ENCODE measurements around the gene NEMP1.
"Not testable (repeated sequence)": the region's sequence is repeated elsewhere in the genome, so short reads cannot be mapped to it uniquely, and the experiment has no call there.

Gene NEMP1

DNA sequence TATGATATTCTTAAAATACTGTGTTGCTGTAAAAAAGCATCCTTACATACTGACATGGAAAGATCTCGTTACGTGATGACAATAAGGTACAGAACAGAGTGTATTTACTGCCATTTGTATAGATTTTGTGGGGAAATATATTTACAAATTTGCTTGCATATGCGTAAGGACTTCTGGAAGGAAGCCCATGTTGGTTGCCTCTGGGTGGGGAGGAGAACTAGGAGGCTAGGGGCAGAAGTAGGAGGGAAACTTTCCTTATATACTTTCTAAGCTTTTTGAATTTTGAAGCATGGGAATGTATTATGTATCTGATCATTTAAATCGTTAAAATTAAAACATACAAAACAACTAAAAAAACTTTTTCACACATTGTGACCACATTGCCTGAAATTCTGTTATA, 38.4 kb downstream of the NEMP1 start:
- no peak overlapping the region for H3K4me3 ChIP-seq (ENCODE audit: low read length)
- no peak overlapping the region for H3K9ac ChIP-seq (ENCODE audit: low read length)
- H3K36me3 ChIP-seq (ENCODE audit: control insufficient read depth, insufficient read depth, low read length), result peaks cover 4% of the 10 kb centered on the region
- no peaks in the 10 kb centered on the region for H3K4me1 ChIP-seq (ENCODE audit: control insufficient read depth, insufficient read depth, low read length)
- H3K27me3 ChIP-seq (ENCODE audit: control insufficient read depth, insufficient read depth, low read length), result no peaks in the 10 kb centered on the region
- no peaks in the 10 kb centered on the region for H3K9me3 ChIP-seq (ENCODE audit: control insufficient read depth, low read length)

DNA sequence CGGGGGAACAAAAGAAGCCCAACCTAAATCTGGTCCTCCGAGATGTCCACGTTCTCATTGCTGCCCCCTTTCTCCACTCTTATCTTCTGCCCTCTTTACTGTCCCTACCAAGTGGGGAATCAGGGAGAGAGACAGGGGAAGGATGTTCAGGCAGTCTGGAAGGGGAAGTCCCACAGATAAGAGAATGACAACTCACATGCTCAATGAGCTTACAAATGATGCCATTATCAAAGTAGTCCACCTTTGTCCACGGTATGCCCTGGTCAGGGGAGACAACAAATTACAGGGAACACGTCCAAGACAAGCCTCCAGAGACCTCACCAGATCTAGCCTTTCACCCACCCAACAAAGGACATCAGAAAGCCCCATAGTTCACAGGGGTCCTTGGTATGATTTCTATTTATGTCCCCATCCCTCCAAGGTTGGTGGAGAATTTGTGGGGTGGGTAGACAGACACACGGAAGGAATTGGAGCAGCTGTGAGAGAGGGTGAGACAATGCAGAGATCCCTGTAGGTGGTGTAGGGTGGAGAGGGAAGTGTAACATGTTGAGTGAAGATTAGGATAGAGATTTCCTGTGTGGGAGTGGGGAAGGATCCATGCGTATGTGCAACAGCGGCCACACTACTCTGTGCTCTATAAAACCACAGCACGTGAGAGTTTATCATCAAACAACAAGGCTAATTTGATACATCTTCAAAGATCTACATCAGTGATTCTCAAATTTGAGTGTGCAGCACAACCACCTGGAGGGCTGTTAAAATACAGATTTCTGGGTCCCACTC, 39.4 kb downstream of the NEMP1 start:
- H3K36me3 ChIP-seq (ENCODE audit: control insufficient read depth, insufficient read depth, low read length), result peaks cover 4% of the 10 kb centered on the region
- H3K9ac ChIP-seq (ENCODE audit: low read length), result no peak overlapping the region
- H3K9me3 ChIP-seq (ENCODE audit: control insufficient read depth, low read length), result no peaks in the 10 kb centered on the region
- H3K4me3 ChIP-seq (ENCODE audit: low read length), result no peak overlapping the region
- H3K4me1 ChIP-seq (ENCODE audit: control insufficient read depth, insufficient read depth, low read length), result no peaks in the 10 kb centered on the region
- H3K27me3 ChIP-seq (ENCODE audit: control insufficient read depth, insufficient read depth, low read length), result no peaks in the 10 kb centered on the region

DNA sequence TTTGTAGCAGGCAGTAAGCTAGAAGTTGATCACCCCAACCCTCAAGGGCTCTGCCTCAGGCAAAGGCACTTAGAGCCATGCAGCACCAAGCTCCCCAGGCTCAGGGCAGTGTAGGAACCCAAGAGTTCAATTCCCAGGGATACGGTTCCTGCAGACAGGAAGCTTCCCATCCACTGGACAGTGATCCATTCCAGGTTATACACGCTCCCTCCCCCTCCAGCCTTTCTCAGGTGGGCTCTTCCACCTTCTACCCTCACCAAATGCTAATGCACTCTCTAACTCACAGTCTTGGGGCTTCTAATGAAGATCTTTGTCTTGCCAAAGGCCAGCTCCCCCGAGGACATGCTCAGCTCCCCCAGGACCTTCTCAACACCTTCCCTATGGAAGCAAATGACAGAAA, 41.3 kb downstream of the NEMP1 start:
- H3K9ac ChIP-seq (ENCODE audit: low read length), result no peak overlapping the region
- H3K36me3 ChIP-seq (ENCODE audit: control insufficient read depth, insufficient read depth, low read length), result peaks cover 4% of the 10 kb centered on the region

DNA sequence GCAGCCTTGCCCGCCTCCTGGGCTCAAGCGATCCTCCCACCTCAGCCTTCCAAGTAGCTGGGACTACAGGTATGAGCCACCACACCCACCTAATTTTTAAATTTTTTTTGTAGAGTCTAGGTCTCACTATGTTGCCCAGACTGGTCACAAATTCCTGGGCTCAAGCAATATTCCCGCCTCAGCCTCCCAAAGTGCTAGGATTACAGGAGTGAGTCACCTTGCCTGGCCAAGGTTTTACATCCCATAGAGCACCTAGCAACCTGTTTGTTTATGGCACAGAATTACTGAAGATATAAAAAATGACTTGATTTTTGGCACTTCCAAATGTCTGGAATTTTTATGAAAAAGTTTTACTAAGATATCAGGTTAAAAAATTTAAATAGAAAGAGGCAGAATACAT, 45.2 kb downstream of the NEMP1 start:
- no peak overlapping the region for H3K9ac ChIP-seq (ENCODE audit: low read length)
- H3K27me3 ChIP-seq (ENCODE audit: control insufficient read depth, insufficient read depth, low read length), result no peaks in the 10 kb centered on the region
- H3K36me3 ChIP-seq (ENCODE audit: control insufficient read depth, insufficient read depth, low read length), result peaks cover 4% of the 10 kb centered on the region
- no peaks in the 10 kb centered on the region for H3K9me3 ChIP-seq (ENCODE audit: control insufficient read depth, low read length)
- H3K4me3 ChIP-seq (ENCODE audit: low read length), result no peak overlapping the region
- H3K4me1 ChIP-seq (ENCODE audit: control insufficient read depth, insufficient read depth, low read length), result no peaks in the 10 kb centered on the region

More for the DNA sequence above, 41.3 kb downstream of the NEMP1 start:
- no peak overlapping the region for H3K4me3 ChIP-seq (ENCODE audit: low read length)
- H3K27me3 ChIP-seq (ENCODE audit: control insufficient read depth, insufficient read depth, low read length), result no peaks in the 10 kb centered on the region
- no peaks in the 10 kb centered on the region for H3K9me3 ChIP-seq (ENCODE audit: control insufficient read depth, low read length)
- H3K4me1 ChIP-seq (ENCODE audit: control insufficient read depth, insufficient read depth, low read length), result no peaks in the 10 kb centered on the region

DNA sequence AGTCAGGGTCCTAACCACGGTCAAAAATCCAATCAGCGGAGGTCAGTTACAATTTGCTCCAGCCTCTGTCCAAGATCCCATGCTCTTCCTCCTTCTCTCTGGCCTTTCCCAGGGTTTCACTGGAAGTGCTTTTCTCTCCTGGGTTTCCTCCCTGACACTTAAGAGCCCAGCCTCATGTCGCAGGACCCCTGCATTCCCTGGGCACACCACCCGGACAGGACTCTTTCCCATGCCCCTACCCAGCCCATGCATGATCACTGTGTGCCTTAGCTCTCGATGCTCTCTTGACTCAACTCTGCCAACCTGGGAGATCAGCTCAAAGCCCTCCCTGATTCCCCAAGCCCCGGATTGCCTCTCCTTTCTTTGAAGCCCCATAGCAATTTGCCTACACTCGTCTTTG, 46.8 kb downstream of the NEMP1 start:
- Histone ChIP-seq H3K9me3 (ENCODE audit: control insufficient read depth, low read length) (no peaks in the 10 kb centered on the region), H3K4me1 (ENCODE audit: control insufficient read depth, insufficient read depth, low read length) (no peaks in the 10 kb centered on the region), H3K4me3 (ENCODE audit: low read length) (no peak overlapping the region), H3K9ac (ENCODE audit: low read length) (no peak overlapping the region), H3K27me3 (ENCODE audit: control insufficient read depth, insufficient read depth, low read length) (no peaks in the 10 kb centered on the region), H3K36me3 (ENCODE audit: control insufficient read depth, insufficient read depth, low read length) (no peaks in the 10 kb centered on the region)

DNA sequence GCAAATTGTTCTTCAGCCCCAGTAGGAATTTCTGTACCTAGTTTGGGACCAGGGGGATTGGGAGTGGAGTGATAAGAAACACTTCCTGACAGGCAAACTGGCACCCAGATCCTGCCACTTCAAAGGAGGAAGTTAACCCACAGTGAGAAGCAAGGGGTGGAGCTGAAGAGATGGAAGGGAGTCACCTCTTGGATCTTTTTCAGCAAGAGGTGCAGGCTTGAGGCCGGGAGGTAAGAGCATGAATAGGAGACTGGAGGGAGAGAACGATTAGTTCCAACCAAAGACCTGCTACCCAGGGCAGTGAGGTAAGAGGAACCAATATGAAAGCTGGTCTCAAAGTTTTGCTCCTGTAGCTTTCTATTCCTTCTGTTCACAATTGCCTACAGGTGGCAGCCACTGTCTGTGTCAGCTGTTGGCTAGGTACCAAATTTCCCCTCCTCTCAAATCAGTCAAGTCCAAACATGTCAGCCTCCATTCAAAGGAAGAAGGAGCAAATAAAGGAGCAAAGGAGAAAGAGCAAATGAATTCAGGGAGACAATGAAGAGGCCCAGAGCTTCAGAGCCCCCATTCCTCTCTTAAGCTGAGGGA, 47.4 kb downstream of the NEMP1 start:
- H3K27me3 ChIP-seq (ENCODE audit: control insufficient read depth, insufficient read depth, low read length), result no peaks in the 10 kb centered on the region
- no peaks in the 10 kb centered on the region for H3K36me3 ChIP-seq (ENCODE audit: control insufficient read depth, insufficient read depth, low read length)
- H3K4me1 ChIP-seq (ENCODE audit: control insufficient read depth, insufficient read depth, low read length), result no peaks in the 10 kb centered on the region
- H3K4me3 ChIP-seq (ENCODE audit: low read length), result no peak overlapping the region
- H3K9me3 ChIP-seq (ENCODE audit: control insufficient read depth, low read length), result no peaks in the 10 kb centered on the region
- no peak overlapping the region for H3K9ac ChIP-seq (ENCODE audit: low read length)

DNA sequence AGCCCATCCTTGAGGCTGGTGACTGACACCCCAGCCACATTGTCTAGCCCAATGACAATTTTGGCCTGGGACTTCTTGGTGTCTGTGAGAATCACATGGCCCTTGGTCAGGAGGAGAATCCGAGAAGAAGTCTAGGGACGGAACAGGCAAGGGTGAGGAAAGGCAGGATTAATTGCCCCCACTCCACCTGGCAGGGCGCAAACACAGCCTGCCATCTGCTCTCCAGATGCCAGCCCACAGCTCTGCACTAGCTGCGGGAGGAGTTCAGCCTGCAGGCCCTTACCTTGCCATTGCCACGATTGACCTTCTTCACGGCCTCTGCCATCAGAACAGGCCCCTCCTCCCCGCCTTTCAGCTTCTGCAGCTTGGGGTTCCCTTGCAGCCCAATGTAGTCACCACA, 49.1 kb downstream of the NEMP1 start:
- Histone ChIP-seq H3K36me3 (ENCODE audit: control insufficient read depth, insufficient read depth, low read length) (no peaks in the 10 kb centered on the region), H3K27me3 (ENCODE audit: control insufficient read depth, insufficient read depth, low read length) (no peaks in the 10 kb centered on the region), H3K9ac (ENCODE audit: low read length) (no peak overlapping the region), H3K4me1 (ENCODE audit: control insufficient read depth, insufficient read depth, low read length) (no peaks in the 10 kb centered on the region), H3K9me3 (ENCODE audit: control insufficient read depth, low read length) (no peaks in the 10 kb centered on the region), H3K4me3 (ENCODE audit: low read length) (no peak overlapping the region)

DNA sequence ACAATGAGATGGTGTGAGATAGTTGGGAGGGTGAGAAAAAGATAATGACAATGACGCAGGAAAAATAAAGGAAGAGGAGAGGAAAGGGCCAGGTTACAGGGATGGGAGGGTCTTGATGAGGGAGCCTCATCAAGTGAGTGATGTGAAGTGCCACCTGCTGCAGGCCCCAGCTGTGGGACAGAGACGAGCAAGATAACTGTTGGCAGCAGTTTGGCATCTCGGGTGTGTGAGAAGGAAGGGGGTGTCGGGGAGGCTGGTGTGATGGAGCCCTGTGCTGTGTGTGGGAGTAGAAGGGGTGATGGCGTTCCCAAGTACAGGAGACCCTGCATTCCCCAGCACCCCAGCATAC, 50.8 kb downstream of the NEMP1 start:
- Histone ChIP-seq H3K9ac (ENCODE audit: low read length) (no peak overlapping the region), H3K9me3 (ENCODE audit: control insufficient read depth, low read length) (no peaks in the 10 kb centered on the region), H3K4me1 (ENCODE audit: control insufficient read depth, insufficient read depth, low read length) (no peaks in the 10 kb centered on the region), H3K4me3 (ENCODE audit: low read length) (no peak overlapping the region), H3K27me3 (ENCODE audit: control insufficient read depth, insufficient read depth, low read length) (no peaks in the 10 kb centered on the region), H3K36me3 (ENCODE audit: control insufficient read depth, insufficient read depth, low read length) (no peaks in the 10 kb centered on the region)

DNA sequence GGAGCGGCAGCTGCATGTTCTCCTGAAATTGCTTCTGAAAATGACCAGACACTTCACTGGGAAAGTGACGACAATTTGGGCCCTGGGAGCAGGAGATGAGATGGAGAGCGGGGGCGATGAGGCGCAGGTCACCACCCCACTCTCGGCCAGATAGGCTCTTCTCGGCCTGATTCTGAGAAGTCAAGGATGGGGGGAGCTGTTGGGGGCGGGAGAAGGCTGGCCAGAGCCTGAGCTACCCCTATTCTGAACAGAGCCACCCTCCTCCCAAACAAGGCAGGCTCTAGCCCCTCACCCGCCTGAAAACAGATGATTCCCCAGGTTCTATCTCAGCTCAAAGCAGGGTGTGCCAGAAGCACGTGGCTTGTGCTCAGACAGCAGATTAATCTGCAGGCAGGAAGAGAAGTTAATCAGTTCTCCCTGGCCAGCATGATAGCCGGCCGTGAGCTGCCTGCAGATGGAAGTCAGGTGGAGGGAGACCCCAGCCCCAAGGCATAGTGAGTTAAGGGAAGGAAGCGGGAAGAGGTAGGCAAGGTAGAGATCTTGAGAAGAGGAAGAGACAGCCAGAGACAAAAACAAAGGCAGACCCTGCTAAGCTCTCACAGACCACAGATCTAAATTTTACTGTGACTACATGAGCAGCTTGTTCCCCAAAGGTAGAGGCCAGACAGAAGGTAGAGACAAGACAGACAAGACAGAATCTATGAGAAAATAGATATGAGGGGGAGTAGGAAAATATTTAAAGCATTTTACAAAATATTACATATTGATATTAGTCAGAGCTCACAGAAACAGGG, 51.4 kb downstream of the NEMP1 start:
- H3K9me3 ChIP-seq (ENCODE audit: control insufficient read depth, low read length), result no peaks in the 10 kb centered on the region
- no peaks in the 10 kb centered on the region for H3K27me3 ChIP-seq (ENCODE audit: control insufficient read depth, insufficient read depth, low read length)
- H3K4me1 ChIP-seq (ENCODE audit: control insufficient read depth, insufficient read depth, low read length), result no peaks in the 10 kb centered on the region

DNA sequence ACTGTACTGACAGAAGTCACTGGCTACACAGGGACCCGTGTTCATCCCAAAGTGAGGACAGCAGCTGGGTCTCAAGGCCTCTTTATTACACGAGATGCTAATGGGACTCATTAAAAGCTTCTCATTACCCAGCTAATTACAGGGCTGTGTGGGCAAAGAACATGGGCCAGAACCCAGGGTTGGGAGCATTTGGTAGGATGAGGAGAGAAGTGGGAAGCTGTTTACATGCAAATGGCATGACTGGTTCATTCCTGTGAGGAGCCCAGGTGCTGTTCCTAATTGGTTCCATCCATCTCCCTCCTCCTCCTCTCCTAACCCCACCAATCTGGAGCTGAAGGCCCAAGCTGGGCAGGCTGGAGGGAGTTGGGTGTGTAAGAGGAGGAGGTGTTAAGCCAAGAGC, 53.4 kb downstream of the NEMP1 start:
- Histone ChIP-seq H3K9ac (ENCODE audit: low read length) (no peak overlapping the region), H3K27me3 (ENCODE audit: control insufficient read depth, insufficient read depth, low read length) (no peaks in the 10 kb centered on the region), H3K9me3 (ENCODE audit: control insufficient read depth, low read length) (no peaks in the 10 kb centered on the region), H3K4me3 (ENCODE audit: low read length) (no peak overlapping the region), H3K4me1 (ENCODE audit: control insufficient read depth, insufficient read depth, low read length) (no peaks in the 10 kb centered on the region), H3K36me3 (ENCODE audit: control insufficient read depth, insufficient read depth, low read length) (no peaks in the 10 kb centered on the region)

More for the DNA sequence above, 51.4 kb downstream of the NEMP1 start:
- Histone ChIP-seq H3K36me3 (ENCODE audit: control insufficient read depth, insufficient read depth, low read length) (no peaks in the 10 kb centered on the region), H3K9ac (ENCODE audit: low read length) (no peak overlapping the region), H3K4me3 (ENCODE audit: low read length) (no peak overlapping the region)

DNA sequence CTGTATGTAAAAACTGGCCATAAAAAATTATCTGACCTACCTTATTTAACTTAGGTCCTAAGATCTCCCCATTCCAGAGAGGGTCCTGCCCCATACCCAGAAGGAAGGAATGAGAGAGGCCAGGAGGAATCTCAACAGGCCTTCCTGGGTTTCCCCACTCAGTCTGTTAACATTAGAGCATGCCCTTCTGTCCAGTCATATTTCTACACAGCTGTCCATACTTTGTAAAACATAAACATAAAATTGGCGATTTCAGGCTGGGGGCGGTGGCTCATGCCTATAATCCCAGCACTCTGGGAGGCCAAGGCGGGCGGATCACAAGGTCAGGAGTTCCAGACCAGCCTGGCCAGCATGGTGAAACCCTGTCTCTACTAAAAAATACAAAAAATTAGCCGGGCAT, 56.3 kb downstream of the NEMP1 start:
- not testable (repeated sequence) for H3K9me3 ChIP-seq (ENCODE audit: control insufficient read depth, low read length); H3K4me3 ChIP-seq (ENCODE audit: low read length); H3K4me1 ChIP-seq (ENCODE audit: control insufficient read depth, insufficient read depth, low read length); H3K9ac ChIP-seq (ENCODE audit: low read length); H3K27me3 ChIP-seq (ENCODE audit: control insufficient read depth, insufficient read depth, low read length); H3K36me3 ChIP-seq (ENCODE audit: control insufficient read depth, insufficient read depth, low read length)

DNA sequence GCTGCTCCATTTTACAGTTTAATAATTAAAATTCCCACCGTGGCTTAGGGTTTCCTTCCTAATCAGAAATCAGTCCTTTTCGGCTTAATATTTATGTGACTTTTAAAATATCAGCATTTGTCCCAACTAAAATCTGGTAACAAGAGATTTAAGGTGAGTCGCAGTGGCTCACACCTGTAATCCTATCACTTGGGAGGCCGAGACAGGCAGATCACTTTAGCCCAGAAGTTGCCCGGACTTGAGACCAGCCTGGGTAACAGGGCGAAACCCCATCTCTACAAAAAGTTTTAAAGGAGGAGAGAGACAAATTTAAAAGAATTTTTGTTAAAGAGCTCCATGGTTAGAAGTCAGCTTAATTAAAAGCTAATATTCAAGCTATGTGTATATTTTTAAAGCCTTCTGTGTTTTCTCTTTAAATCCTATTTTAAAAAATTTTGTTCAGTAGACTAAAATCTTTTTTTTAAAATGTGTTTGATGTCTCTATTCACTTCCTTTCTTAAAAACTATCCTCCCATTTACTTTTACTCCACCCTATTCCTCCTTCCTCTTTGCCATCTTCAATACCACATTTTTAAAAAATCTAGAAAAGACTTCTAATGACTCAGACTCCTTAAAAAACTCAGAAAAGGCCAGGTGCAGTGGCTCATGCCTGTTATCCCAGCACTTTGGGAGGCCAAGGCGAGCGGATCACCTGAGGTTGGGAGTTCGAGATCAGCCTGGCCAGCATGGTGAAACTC, 58.4 kb downstream of the NEMP1 start:
- Histone ChIP-seq H3K9me3 (ENCODE audit: control insufficient read depth, low read length) (no peaks in the 10 kb centered on the region), H3K4me3 (ENCODE audit: low read length) (no peak overlapping the region), H3K36me3 (ENCODE audit: control insufficient read depth, insufficient read depth, low read length) (no peaks in the 10 kb centered on the region), H3K9ac (ENCODE audit: low read length) (no peak overlapping the region), H3K4me1 (ENCODE audit: control insufficient read depth, insufficient read depth, low read length) (no peaks in the 10 kb centered on the region), H3K27me3 (ENCODE audit: control insufficient read depth, insufficient read depth, low read length) (peaks cover 7% of the 10 kb centered on the region)

Data from mucosa of stomach (tissue), 1 donor.